Measurements from ENCODE around the gene GLB1L2.

Gene GLB1L2

GRCh38 chr11:134350381-134350780 is 18.6 kb downstream of the GLB1L2 start:
- POLR2A ChIA-PET = no interaction called here
- CTCF ChIA-PET = no interaction called here
- TF ChIP-seq FOXK2 (IDR thresholded peaks at IDR 0.05) (no peak), BHLHE40 (IDR thresholded peaks at IDR 0.05; ENCODE audit: borderline replicate concordance) (no peak), FOXM1 (IDR thresholded peaks at IDR 0.05; ENCODE audit: borderline replicate concordance) (no peak), L3MBTL2 (conservative IDR thresholded peaks at IDR 0.05) (no peak), PKNOX1 (IDR thresholded peaks at IDR 0.05) (no peak), NFRKB (IDR thresholded peaks at IDR 0.05) (no peak), ELF4 (IDR thresholded peaks at IDR 0.05) (no peak)
- DNase-seq (ENCODE audit: extremely low spot score) = no peak

- no peak for DNase-seq (ENCODE audit: extremely low spot score)
- POLR2A ChIA-PET = no interaction called here
- CTCF ChIA-PET = interaction anchor here (0.6 kb wide), 2 partner anchors 25 to 90 kb away, joined by 3 read pairs; no protein-coding TSS in a partner anchor
- TF ChIP-seq FOXM1 (IDR thresholded peaks at IDR 0.05; ENCODE audit: borderline replicate concordance) (no peak), CTBP1 (IDR thresholded peaks at IDR 0.05; ENCODE audit: borderline replicate concordance) (no peak), TARDBP (IDR thresholded peaks at IDR 0.05) (no peak), SP1 (IDR thresholded peaks at IDR 0.05) (no peak), FOXA1 (IDR thresholded peaks at IDR 0.05) (no peak), SUZ12 (IDR thresholded peaks at IDR 0.05) (no peak), PKNOX1 (IDR thresholded peaks at IDR 0.05) (no peak), L3MBTL2 (conservative IDR thresholded peaks at IDR 0.05) (no peak), LEF1 (IDR thresholded peaks at IDR 0.05; ENCODE audit: borderline replicate concordance) (no peak), ARNT (IDR thresholded peaks at IDR 0.05) (no peak), HDGF (IDR thresholded peaks at IDR 0.05; ENCODE audit: borderline replicate concordance) (no peak), BHLHE40 (IDR thresholded peaks at IDR 0.05; ENCODE audit: borderline replicate concordance) (no peak), FOXK2 (IDR thresholded peaks at IDR 0.05) (no peak)
Measured at GRCh38 chr11:134352111-134352510, 20.3 kb downstream of the GLB1L2 start.

- ChIA-PET CTCF (no interaction called here), POLR2A (no interaction called here)
- TF ChIP-seq SUZ12 (IDR thresholded peaks at IDR 0.05) (no peak), TARDBP (IDR thresholded peaks at IDR 0.05) (no peak), LEF1 (IDR thresholded peaks at IDR 0.05; ENCODE audit: borderline replicate concordance) (no peak), ZNF384 (IDR thresholded peaks at IDR 0.05) (no peak), ELF4 (IDR thresholded peaks at IDR 0.05) (no peak), NFRKB (IDR thresholded peaks at IDR 0.05) (no peak), SP1 (IDR thresholded peaks at IDR 0.05) (no peak), PKNOX1 (IDR thresholded peaks at IDR 0.05) (no peak), FOXA1 (IDR thresholded peaks at IDR 0.05) (no peak)
- DNase-seq (ENCODE audit: extremely low spot score) = no peak
Measured at GRCh38 chr11:134355136-134355535, 23.3 kb downstream of the GLB1L2 start.

- DNase-seq (ENCODE audit: extremely low spot score) = no peak
- CTCF ChIA-PET = no interaction called here
Measured at GRCh38 chr11:134355656-134356055, 23.9 kb downstream of the GLB1L2 start.

GRCh38 chr11:134356656-134357544 is 25.1 kb downstream of the GLB1L2 start:
- ChIA-PET CTCF (interaction anchor here (0.6 kb wide), 1 partner anchor 20 kb away, joined by 3 read pairs; no protein-coding TSS in a partner anchor), POLR2A (no interaction called here)
- TF ChIP-seq FOXK2 (IDR thresholded peaks at IDR 0.05) (no peak), SP1 (IDR thresholded peaks at IDR 0.05) (no peak), CTBP1 (IDR thresholded peaks at IDR 0.05; ENCODE audit: borderline replicate concordance) (no peak), ZNF384 (IDR thresholded peaks at IDR 0.05) (no peak), NFRKB (IDR thresholded peaks at IDR 0.05) (no peak), BHLHE40 (IDR thresholded peaks at IDR 0.05; ENCODE audit: borderline replicate concordance) (no peak), L3MBTL2 (conservative IDR thresholded peaks at IDR 0.05) (no peak), HDGF (IDR thresholded peaks at IDR 0.05; ENCODE audit: borderline replicate concordance) (no peak), SUZ12 (IDR thresholded peaks at IDR 0.05) (no peak), FOXM1 (IDR thresholded peaks at IDR 0.05; ENCODE audit: borderline replicate concordance) (no peak), LEF1 (IDR thresholded peaks at IDR 0.05; ENCODE audit: borderline replicate concordance) (no peak), ELF4 (IDR thresholded peaks at IDR 0.05) (no peak), TARDBP (IDR thresholded peaks at IDR 0.05) (no peak), PKNOX1 (IDR thresholded peaks at IDR 0.05) (no peak), ARNT (IDR thresholded peaks at IDR 0.05) (no peak), FOXA1 (IDR thresholded peaks at IDR 0.05) (no peak)
- DNase-seq (ENCODE audit: extremely low spot score) = no peak

More at GRCh38 chr11:134355656-134356055, 23.9 kb downstream of the GLB1L2 start:
- POLR2A ChIA-PET = no interaction called here
- TF ChIP-seq PKNOX1 (IDR thresholded peaks at IDR 0.05) (no peak), CTBP1 (IDR thresholded peaks at IDR 0.05; ENCODE audit: borderline replicate concordance) (no peak), FOXM1 (IDR thresholded peaks at IDR 0.05; ENCODE audit: borderline replicate concordance) (no peak), FOXK2 (IDR thresholded peaks at IDR 0.05) (no peak)
